Measurements from ENCODE around the gene ADAMTS18. TPM values are rescaled to one million over a fixed set of nuclear protein-coding genes. Genes with fewer than 3 reads are reported as not detected.

Gene ADAMTS18
- total and polyA plus RNA-seq, 12 donors: 0.03 to 0.65 (median 0.25) TPM; not detected in 8

DNA sequence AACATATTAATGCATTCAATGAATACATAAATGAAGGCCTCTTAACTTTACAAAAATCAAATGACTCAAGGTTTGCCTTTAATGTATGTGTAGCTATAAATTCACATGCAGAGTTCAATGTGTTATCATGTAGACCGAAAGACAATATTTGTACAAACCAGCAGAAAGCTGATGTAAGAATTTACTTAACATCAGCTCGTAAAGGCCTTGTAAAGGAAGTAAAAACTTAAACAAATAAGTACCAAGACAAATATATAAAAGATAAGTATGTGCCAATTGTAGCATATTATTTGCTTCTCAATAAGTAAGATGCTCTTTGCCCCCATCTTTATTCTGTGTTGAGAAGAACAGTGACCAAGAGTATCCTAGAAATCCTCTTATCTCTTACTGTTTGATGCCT, 130.0 kb downstream of the ADAMTS18 start:
- ATAC-seq (no peak), DNase-seq (no peak)
- intact Hi-C loops (cut with DNase I): no loop called here
- 61 to 75% methylated on average over 2 of the region's 2 CpGs for WGBS, 2 donors
- Histone ChIP-seq H3K36me3 (no peaks in the 10 kb centered on the region), H3K4me1 (no peaks in the 10 kb centered on the region), H3K27ac (no peak overlapping the region), H3K4me3 (no peak overlapping the region), H3K27me3 (no peaks in the 10 kb centered on the region), H3K9me3 (no peaks in the 10 kb centered on the region)
- no peak for TF ChIP-seq CTCF (IDR thresholded peaks at IDR 0.05)

DNA sequence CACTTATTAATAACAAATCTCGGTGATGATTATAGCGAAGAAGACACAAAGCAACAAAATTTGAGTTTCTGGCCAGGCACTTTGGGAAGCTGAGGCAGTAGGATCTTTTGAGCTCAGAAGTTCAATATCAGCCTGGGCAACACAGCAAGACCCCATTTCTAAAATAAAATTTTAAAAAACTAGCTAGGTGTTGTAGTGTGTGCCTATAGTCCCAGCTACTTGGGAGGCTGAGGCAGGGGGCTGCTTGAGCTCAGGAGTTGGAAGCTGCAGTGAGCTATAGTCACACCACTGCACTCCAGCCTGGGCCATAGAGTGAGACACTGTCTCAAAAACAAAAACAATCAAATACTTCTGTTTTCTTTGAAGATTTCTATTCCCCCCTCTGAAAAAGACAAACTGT, 130.7 kb downstream of the ADAMTS18 start:
- DNase-seq (no peak), ATAC-seq (no peak)
- no peak overlapping the region for H3K4me3 ChIP-seq
- no peak overlapping the region for H3K27ac ChIP-seq
- no peak for TF ChIP-seq CTCF (IDR thresholded peaks at IDR 0.05)
- WGBS, 2 donors: 94 to 97% methylated on average over 2 of the region's 2 CpGs
- intact Hi-C loops (cut with DNase I): no loop called here
- H3K36me3 ChIP-seq: no peaks in the 10 kb centered on the region
- no peaks in the 10 kb centered on the region for H3K27me3 ChIP-seq
- H3K4me1 ChIP-seq: no peaks in the 10 kb centered on the region
- no peaks in the 10 kb centered on the region for H3K9me3 ChIP-seq

DNA sequence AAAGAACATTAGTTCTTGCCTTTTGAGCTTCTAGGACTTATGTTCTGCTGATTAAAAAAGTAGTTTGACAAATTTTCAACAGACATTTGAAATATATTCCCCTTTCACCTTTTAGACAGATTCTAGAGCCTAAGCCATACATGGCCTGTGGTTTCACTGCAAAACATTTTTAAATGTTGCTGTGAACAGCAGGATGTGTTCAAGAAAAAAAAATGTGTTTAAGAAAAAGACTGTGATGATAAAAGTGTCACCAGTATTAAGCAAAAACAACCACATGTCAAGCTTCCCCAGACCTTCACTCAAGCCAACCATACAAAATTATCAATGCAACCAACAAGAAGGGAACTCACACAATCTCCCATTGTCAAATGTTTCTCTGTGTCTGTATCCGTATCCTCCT, 132.2 kb downstream of the ADAMTS18 start:
- intact Hi-C loops (cut with DNase I): no loop called here
- Histone ChIP-seq H3K4me3 (no peak overlapping the region), H3K4me1 (no peaks in the 10 kb centered on the region), H3K27ac (no peak overlapping the region), H3K9me3 (no peaks in the 10 kb centered on the region), H3K27me3 (no peaks in the 10 kb centered on the region), H3K36me3 (no peaks in the 10 kb centered on the region)
- no peak for TF ChIP-seq CTCF (IDR thresholded peaks at IDR 0.05)
- whole genome bisulfite sequencing, 2 donors: 48 to 58% methylated on average over 1 of the region's 1 CpG
- ATAC-seq (no peak), DNase-seq (no peak)

DNA sequence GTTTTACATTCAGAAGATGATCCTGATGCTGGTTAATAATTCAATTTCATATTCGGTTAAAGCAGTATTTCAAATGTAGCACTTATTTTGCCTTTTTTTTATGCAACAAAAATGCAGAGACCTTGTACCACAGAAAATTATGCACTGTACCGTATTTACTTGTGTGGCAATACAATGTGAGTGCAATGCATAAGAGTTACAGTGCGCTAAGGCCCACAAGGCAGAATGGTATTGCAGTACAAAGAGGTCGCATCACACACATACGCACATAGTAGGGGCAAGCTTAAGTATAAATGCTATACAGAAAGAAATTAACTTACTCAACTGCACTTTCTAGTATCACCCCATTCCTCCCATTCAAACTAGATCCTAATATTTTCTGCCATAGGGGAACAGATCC, 132.6 kb downstream of the ADAMTS18 start:
- Histone ChIP-seq H3K27ac (no peak overlapping the region), H3K9me3 (no peaks in the 10 kb centered on the region), H3K36me3 (no peaks in the 10 kb centered on the region), H3K27me3 (no peaks in the 10 kb centered on the region), H3K4me3 (no peak overlapping the region), H3K4me1 (no peaks in the 10 kb centered on the region)
- intact Hi-C loops (cut with DNase I): no loop called here
- DNase-seq: no peak
- WGBS, 2 donors: 90 to 92% methylated on average over 5 of the region's 5 CpGs
- TF ChIP-seq CTCF (IDR thresholded peaks at IDR 0.05): no peak
- no peak for ATAC-seq

GRCh38 chr16:77300256-77300655, 134.6 kb downstream of the ADAMTS18 start:
- intact Hi-C loops (cut with DNase I): no loop called here
- TF ChIP-seq CTCF (IDR thresholded peaks at IDR 0.05): no peak

More at GRCh38 chr16:77300256-77300655, 134.6 kb downstream of the ADAMTS18 start:
- H3K27ac ChIP-seq: no peak overlapping the region
- H3K9me3 ChIP-seq: no peaks in the 10 kb centered on the region
- 86 to 87% methylated on average over 3 of the region's 3 CpGs for WGBS, 2 donors
- no peaks in the 10 kb centered on the region for H3K36me3 ChIP-seq
- ATAC-seq (no peak), DNase-seq (no peak)
- H3K27me3 ChIP-seq: peaks cover 0 to 3% (median 0%) of the 10 kb centered on the region in 7 donors
- no peak overlapping the region for H3K4me3 ChIP-seq
- H3K4me1 ChIP-seq: no peaks in the 10 kb centered on the region
